ENCODE results near the gene ERFL. TPM values are rescaled to one million over a fixed set of nuclear protein-coding genes. Genes with fewer than 3 reads are reported as not detected.

ERFL gene
- total RNA-seq, 1 donor from 2014 or later: not detected

GRCh38 chr19:41895745-41896580 lies 32.3 kb downstream of the ERFL start:
- DNase-seq: no peak

GRCh38 chr19:41894350-41894749 lies 33.9 kb downstream of the ERFL start:
- DNase-seq: no peak

- DNase-seq: no peak
These were observed 34.4 kb downstream of the ERFL start for GRCh38 chr19:41893899-41894298.

GRCh38 chr19:41892173-41892902 lies 35.9 kb downstream of the ERFL start:
- DNase-seq: no peak

- no peak for DNase-seq
These were observed 37.3 kb downstream of the ERFL start for GRCh38 chr19:41890936-41891335.

- DNase-seq: no peak
These were observed 38.4 kb downstream of the ERFL start for GRCh38 chr19:41889896-41890295.

- no peak for DNase-seq
These were observed 39.3 kb downstream of the ERFL start for GRCh38 chr19:41888926-41889325.

GRCh38 chr19:41887711-41888382 lies 40.4 kb downstream of the ERFL start:
- DNase-seq: no peak

- no peak for DNase-seq
These were observed 41.2 kb downstream of the ERFL start for GRCh38 chr19:41886761-41887710.

GRCh38 chr19:41883821-41884733 lies 44.2 kb downstream of the ERFL start:
- peak; percentile 96 for DNase-seq

GRCh38 chr19:41883463-41883820 lies 44.8 kb downstream of the ERFL start:
- peak; percentile 21 for DNase-seq

- DNase-seq: peak; percentile 29
These were observed 45.4 kb downstream of the ERFL start, which contains the start of gene ARHGEF1 for GRCh38 chr19:41882568-41883462. ARHGEF1 (plus strand) TSS chr19:41883184; CDS start chr19:41888083, 4,899 bp downstream.

- no peak for DNase-seq
These were observed 47.9 kb downstream of the ERFL start for GRCh38 chr19:41880329-41880708.

GRCh38 chr19:41879670-41880328 lies 48.5 kb downstream of the ERFL start:
- DNase-seq: no peak

- DNase-seq: no peak
These were observed 49.2 kb downstream of the ERFL start for GRCh38 chr19:41879080-41879479.

GRCh38 chr19:41877916-41878905 lies 50.0 kb downstream of the ERFL start:
- no peak for DNase-seq

- no peak for DNase-seq
These were observed 51.1 kb downstream of the ERFL start, which contains the start of gene CD79A for GRCh38 chr19:41876847-41877832. CD79A (plus strand) TSS chr19:41877279; CDS start chr19:41877305, 26 bp downstream.

Data from dermis blood vessel endothelial cell (primary cell).